Heart left ventricle (tissue), 13 donors: ENCODE measurements around the gene MIDN.

Experiments
- CTCF ChIP-seq, 12 donors: fragments of 200-600 bp; sonication (generic) in 4 of 12; IDR thresholded peaks; one replicate each; pipeline versions ENCODE4 v1.5.0 to v1.8.0; 2018 to 2022; ENCODE audit warnings: antibody characterized with exemption in 12 of 12, mild to moderate bottlenecking in 5 of 12
- POLR2A ChIP-seq, 2 donors: fragments of 450-650 bp; IDR thresholded peaks; one replicate each; pipeline ENCODE4 v1.6.1; 2017; ENCODE audit warnings: antibody characterized with exemption in 2 of 2, mild to moderate bottlenecking in 2 of 2, moderate library complexity in 2 of 2
- donor health status: ischemic (EF 13 %, LVEDD 7.1; RV severe dilation, severe dysfunction).
- donor health status: DM: no; HTN: yes; CAD: no.
- donor health status: DM: no; HTN: no; CAD: no.
- donor health status: ischemic (EF 25% LVEDD 6.9; RV normal size, moderate dysfunction).
- donor health status: ischemic (EF 25% LVEDD 5.7; RV mildly dilated, moderate dysfunction).
- donor health status: ischemic (EF 35%, LVEDD 5.7; RV mildly dilated, moderate dysfunction).
- donor health status: nonischemic (EF 11% LVEDD 7.7; RV severe dilation, severe dysfunction).
- donor health status: DM: yes; HTN: yes; CAD: no.
- donor health status: PGD.
- donor health status: ischemic (EF 29% LVEDD 5.4; RV normal size, mild dysfunction).
- donor health status: nonischemic (EF 23%, LVEDD 6.1; RV moderate dilation, normal function).

GRCh38 chr19:1239420-1239795 is 9.0 kb upstream of the MIDN start:
- TF ChIP-seq CTCF (IDR thresholded peaks at IDR 0.05) (no peak), POLR2A (IDR thresholded peaks at IDR 0.05) (no peak)
